ENCODE measurements around the gene DLX4. TPM values are rescaled to one million over a fixed set of nuclear protein-coding genes. Genes with fewer than 3 reads are reported as not detected.

DLX4 gene, protein sequence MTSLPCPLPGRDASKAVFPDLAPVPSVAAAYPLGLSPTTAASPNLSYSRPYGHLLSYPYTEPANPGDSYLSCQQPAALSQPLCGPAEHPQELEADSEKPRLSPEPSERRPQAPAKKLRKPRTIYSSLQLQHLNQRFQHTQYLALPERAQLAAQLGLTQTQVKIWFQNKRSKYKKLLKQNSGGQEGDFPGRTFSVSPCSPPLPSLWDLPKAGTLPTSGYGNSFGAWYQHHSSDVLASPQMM
- total RNA-seq, result not detected

DNA sequence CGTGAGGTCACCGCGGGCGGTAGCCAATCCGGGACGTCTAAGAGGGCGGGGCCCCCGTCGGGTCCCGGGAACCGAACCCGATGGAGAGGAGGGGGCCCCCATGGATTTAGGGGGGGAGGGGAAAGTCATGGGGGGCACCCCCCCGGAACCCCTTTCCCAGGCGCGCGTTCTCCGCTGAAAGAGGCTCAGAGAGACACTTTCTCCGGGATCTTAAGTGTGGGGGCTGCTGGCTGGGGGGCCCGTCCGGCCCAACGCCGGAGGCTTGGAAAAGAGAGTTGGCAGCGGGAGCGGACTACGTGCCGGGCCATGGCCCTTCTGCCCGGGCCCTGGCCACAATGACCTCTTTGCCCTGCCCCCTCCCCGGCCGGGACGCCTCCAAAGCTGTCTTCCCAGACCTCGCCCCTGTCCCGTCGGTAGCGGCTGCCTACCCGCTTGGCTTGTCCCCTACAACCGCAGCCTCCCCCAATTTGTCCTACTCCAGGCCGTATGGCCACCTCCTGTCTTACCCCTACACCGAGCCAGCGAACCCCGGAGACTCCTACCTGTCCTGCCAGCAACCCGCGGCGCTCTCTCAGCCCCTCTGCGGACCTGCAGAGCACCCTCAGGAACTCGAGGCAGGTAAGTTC, at the start of gene DLX4:
DLX4 (plus strand) TSS at position 57 of the 626 bp plus-strand sequence; CDS start at position 336, 279 bp downstream.
- no peak for DNase-seq (ENCODE audit: low spot score)

DNA sequence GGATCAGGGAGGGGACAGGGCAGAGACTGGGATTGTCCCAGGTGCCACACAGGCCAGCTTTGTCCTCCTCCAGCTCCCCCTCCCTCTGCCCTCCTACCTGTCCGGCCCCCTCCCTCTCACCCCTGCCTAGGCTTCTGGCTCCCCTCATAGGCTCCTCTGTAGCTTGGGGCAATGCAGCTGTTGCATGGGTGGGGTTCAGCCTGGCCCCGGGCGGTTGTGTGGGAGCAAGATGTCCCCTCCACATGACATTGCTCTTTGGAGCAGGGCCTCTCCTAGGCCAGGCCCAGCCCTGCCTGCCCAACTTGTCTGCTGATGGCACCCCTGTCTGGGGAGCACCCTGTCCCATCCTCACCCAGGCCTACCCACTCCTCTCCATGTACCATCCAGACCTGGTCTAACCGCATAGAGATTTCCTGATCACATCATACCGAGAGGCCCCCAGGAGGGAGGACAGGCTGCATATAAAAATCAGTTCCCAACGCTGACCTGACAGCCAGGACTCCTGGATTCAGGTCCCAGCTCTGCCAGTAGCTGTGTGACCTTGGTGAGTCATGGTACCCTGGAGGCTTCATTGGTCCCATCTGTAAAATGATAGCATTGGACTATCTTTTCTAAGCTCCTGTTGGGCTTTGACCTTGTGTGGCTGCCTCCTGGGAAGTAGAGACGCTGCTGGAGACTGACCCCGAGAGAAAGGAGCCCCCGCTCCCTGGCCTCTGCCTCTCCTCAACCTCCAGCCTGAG, 48.8 kb upstream of the DLX4 start:
- no peak for DNase-seq (ENCODE audit: low spot score)

More for the DNA sequence above, at the start of gene DLX4:
- no peak for ATAC-seq

DNA sequence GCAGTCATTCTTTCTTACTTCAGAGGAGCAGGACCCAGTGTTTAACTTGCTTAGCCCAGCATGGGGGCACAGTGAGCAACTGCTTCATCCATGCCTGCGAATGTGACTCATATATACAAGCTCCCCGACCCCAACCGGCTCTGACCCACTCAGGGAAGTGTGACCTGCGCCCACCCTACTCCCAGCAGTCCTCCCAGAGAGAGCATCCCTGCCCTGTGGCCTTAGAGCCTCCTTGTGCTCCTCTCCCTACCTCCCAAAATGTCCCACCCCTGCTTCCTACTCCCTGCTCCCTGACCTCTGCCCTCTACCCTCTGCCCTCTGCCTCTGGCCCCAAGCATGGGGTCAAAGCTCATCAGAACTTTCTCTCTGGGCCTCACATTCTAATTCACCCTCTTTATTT, 46.9 kb upstream of the DLX4 start:
- ATAC-seq (no peak), DNase-seq (ENCODE audit: low spot score) (no peak)

More for the DNA sequence above, 48.8 kb upstream of the DLX4 start:
- no peak for ATAC-seq

DNA sequence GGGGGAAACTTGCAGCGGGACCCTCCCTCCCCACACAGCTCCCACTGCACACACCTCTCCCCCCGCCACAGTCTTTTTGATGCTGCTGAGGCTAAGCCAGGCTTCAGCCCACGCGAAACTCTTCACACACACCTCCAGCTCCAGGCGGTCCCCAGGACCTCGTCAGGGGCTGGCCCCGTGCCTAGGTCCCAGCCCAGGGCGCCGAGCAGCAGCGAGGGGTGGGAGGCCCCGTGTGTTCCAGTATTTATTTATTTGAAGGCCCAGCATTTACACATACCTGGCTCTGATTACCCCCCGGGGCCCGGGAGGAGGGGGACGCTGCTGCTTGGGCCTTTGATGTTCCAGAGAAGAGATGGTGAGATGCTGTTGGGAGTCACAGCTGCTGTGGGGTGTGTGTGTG, 44.9 kb upstream of the DLX4 start:
- no peak for ATAC-seq
- DNase-seq (ENCODE audit: low spot score), result no peak

DNA sequence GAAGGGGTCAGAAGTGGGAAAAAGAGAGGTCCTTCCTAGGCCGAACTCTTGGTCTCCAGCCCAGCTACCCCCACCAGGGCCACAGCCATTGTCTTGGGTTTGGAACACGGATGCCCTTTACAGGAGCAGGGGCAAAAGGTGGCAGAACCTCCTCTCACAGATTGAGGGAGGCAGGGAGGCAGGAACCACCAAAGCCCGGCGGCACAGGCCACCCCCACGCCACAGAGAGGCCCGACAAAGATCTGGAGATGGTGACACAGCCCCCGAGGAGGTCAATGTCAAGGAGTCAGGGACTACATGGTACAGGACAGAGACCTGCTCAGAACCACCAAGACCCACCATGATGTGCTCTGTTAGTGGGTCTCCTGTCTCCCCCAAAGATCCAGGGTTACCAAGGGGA, 44.4 kb upstream of the DLX4 start:
- ATAC-seq (no peak), DNase-seq (ENCODE audit: low spot score) (no peak)

DNA sequence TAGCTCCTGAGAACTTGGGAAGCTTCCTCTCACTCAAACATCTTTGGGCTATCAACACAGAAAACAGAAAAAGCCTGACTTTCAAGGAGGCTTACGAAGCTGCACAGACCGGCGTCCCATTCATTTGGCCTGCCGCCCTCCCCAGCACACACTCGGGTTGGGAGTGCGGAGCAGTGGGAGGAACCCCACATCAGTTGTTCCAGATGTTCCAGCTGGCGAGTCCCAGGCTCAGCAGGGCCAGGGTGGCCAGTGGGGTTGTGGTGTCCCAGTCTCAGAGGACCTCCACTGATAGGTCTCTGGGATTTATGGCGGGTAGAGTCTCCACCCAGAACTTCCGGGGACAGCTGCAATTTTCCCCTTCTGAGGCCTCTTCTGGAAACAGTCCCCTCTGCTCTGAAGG, 43.1 kb upstream of the DLX4 start:
- DNase-seq (ENCODE audit: low spot score) (no peak), ATAC-seq (no peak)

DNA sequence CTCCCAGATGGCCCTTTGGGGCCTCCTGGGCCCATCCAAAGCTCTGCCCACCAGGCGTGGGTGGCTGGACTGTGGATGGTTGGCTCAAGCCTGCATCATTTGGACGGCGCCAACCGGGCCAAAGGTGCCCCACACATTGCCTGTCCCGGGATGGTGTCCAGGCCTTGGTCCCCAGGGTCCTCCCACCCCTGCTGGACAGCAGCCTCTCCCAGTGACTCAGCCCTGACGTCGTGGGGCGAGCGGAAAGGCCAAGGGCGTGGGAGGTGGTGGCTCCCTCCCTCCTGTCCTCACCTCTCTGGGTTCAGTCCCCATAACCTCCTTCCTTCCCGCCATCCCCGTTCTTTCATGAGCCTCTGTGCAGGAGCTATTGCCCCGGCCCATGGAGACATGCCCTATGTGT, 42.1 kb upstream of the DLX4 start:
- ATAC-seq (peak; percentile 13), DNase-seq (ENCODE audit: low spot score) (no peak)

DNA sequence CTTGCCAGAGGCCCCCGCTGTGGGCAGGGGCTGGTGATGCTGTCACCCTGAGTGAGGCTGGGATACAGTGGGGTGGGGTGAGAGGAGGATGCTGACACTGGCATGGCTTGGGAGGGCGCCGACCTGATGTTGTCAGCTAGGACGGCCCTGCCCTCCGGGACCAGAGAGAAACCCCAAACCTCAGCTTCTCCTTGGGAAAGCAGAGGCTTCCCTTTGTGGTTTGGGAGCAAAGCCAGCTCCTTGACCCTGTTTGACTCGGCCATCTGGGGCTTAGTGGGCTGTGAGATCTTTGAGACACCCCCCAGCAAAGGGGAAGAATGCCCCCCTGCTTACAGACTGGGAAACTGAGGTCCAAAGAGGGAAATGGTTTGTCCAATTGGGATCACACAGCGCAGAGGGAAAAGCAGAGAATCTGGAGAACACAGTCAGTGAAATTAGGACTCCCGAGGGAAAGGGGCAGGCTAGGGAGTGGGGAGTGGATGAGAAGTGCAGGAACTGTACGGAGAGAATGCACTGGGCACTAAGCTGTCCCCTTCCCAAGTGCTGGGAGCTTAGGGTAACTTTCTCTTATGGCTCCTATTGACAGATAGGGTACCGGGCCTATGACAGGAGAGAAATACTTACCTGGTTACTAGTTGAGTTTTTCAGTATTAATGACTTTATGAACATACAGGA, 40.7 kb upstream of the DLX4 start:
- DNase-seq (ENCODE audit: low spot score), result no peak
- no peak for ATAC-seq

DNA sequence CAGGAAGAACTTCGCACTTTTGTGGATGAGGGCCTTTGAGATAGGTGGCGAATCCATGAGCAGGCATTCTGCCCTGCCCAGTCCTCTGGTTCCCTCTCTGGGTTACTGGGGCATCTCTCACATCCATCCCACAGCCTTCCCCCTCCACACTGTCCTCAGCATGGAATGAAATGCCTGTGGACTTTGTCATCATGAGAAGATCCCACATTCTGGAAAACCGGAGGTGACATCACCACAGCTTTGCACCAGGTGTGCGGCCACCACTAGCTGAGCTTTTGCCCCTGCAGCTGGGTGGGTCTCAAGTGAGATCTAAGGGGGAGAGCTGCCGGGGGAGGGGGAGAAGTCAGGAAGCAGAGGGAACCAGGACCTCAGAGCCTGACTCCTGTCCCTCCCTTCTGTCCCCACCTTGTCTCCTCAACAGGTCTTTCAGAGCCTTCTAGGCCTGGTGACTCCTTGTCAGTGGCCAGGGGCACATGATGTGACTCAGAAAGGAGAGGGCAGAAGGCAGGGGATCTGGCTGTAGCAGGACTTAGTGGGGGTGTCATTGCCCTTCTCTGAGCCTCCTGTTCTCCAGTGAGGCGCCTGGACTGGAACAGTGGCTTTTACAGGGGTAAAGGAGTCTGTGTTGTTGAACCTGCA, 40.0 kb upstream of the DLX4 start:
- DNase-seq (ENCODE audit: low spot score), result no peak
- ATAC-seq, result no peak

DNA sequence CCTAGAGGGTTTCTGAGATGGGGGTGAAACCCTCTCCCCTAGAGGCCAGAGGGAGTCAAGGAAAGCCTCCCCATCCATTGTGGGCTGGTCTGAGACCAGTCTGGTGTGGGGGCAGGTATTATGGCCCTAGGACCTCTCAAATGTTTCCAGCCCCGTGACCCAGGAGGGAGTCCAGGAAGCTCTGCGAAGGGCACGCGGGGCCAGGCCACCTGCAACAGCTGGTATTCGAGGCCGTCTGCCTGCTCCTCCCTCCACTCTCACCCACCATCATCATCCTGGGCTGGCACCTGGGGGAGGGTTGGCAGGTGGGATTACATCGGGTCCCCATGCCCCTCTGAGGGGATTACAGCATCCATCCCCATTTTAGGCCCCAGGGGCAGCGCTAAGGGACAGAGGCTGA, 38.1 kb upstream of the DLX4 start:
- DNase-seq (ENCODE audit: low spot score) (no peak), ATAC-seq (no peak)

DNA sequence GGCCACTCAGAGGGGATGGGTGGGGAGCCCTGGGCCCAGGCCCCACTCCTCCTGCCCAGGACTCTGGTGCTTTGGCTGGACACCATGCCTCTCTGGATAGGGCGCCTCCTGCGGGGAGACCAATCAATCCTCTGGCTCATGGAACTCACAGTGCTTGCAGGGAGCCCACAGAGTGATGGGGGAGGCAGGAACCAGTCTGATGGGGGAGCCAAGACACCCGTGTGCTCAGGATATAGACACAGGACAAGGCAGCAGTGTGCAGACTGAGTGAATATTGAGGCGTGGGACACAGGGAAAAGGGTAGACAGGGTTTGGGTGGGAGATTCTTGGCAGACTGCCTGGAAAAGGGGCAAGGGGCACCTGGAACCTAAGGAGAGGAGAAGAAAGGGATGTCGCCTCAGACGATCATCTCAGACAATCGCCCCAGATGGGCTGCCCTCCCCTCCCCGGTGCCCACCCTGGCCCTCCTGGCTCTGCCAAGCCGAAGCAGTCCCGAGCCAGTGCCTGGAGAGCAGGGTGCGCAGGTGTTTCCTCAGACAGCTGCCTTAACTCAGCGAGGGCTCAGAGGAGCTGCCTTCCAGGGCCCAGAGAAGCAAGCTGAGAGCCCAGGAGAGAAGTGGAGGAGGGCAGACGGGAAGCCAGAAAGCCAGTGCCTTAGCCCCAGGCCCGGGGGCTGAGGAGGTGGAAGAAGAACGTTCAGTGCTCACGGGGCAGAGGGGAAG, 37.4 kb upstream of the DLX4 start:
- ATAC-seq (no peak), DNase-seq (ENCODE audit: low spot score) (no peak)

DNA sequence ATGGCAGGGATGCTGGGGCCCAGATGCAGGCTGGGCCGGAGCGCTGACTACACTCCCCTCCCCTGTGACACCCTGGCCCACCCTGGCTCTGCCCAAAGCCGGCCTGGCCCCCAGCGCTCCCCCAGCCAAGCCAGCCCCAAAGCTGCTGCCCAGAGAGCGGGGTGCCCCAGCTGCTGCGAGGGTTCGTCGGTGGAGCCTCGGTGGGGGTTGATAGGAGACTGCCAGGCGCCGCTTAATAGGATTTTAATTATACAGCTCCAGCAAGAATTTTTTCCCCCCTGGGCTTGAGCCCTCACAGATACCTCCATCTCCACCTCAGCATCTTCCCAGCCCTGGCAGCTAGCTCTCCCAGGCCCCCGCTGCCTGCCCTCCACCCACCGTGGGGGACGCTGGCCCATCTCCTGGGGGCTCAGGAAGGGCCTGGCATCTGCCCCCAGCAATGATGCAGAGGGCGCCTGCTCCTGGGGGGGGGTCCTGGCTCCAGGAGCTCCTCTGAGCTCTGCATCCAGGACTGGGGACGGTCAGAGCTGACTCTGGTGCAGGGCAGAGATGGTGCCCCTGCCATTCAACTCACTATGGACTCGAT, 36.8 kb upstream of the DLX4 start:
- ATAC-seq (no peak), DNase-seq (ENCODE audit: low spot score) (no peak)

DNA sequence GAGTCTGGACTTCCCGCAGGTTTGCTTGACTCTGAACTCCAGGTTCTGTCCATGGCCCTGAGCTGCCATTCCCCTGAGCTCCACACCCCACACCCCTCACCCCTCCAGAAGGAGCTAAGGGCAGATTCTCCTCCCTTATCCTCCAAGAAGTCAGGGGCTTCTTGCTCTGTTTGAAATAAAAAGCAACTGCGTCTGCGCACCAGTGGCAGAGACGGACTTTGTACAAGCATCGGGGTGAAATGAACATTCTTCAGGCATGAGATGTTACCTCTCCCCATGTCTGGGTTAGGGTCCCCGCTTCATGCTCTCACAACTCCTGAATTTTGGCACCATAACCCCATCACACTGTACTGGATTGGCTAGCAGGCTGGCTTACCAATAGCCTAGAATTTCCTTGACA, 36.1 kb upstream of the DLX4 start:
- ATAC-seq, result no peak
- DNase-seq (ENCODE audit: low spot score), result no peak

DNA sequence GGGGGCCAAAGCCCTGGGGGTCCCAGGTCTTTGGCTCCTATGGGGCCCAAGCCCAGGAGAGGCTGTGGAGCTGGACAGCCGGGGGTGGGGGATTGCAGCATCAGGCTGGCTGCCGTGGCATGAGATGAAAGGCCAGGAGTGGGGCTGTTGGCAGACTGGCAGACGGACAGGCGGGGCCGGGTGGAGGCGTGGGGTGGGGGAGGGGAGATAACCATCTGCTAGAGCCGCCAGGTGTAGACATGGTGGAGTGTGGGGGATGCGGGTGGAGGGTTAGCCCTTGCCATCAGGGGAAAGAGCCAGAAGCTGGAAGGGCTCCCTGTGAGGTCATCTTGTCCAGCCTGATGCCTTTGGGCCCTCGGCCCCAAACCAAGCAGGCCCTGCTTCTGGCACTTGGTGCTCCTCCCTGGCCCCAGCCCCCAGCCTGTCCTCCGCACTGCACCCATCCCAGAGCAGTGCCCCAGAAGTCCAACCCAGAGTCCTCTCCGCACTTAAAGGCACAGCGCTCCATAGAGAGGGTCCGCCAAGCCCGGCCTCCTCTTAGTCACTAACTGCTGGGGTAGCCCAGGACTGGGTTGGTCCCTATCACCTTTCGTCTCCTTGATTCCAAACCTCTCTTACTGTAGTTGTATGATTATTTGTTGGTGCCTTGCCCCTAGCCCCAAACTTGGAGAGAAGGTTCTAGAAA, 33.3 kb upstream of the DLX4 start:
- ATAC-seq (no peak), DNase-seq (ENCODE audit: low spot score) (no peak)

DNA sequence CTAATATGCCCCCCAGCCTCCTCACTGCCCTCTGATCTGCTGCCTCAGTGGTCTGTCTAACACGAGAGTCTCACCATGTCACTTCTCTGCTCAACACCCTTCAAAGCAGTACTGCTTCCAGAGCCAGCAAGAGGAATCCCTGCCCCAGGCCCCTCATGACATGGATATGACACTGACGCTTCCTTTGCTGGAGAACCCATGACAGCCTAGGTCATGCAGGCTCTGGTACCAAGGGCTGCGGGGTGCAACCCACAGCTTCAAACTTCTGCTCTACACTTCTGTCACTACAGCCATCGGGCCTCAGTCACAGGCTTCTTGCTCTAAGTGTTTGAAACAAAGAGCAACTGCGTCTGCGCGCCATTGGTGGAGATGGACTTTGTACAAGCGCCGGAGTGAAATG, 32.6 kb upstream of the DLX4 start:
- ATAC-seq (no peak), DNase-seq (ENCODE audit: low spot score) (no peak)

DNA sequence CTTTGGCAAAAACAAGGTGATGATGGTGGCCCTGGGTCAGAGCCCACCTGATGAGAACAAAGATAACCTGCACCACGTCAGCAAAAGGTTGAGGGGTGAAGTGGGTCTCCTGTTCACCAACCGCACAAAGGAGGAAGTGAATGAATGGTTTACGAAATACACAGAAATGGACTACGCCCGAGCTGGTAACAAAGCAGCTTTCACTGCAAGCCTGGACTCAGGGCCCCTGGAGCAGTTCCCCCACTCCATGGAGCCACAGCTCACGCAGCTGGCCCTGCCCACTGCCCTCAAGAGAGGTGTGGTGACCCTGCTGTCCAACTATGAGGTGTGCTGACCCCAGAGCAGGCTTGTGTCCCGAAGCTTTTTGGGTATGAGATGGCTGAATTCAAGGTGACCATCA, 29.7 kb upstream of the DLX4 start:
- ATAC-seq, result no peak
- DNase-seq (ENCODE audit: low spot score), result no peak

DNA sequence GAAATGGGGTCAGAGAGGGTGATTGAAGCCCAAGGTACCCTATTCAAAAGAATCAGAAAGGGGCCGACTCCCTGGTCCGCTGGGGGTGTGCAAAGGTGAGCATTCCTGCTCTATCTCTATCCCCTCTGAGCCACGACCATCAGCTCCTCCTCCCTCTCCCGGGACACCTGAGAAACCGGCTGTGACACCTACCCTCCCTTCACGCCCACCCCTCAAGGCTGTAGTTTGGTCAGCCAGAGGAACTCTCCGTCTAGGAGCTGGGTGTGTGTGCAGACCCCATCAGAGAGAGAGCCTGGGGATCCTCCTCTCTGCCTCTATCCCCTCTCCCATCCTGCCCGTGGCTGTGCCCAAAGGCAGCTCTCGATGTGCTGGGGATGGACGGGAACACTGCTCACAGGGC, 27.6 kb upstream of the DLX4 start:
- ATAC-seq (no peak), DNase-seq (ENCODE audit: low spot score) (no peak)

DNA sequence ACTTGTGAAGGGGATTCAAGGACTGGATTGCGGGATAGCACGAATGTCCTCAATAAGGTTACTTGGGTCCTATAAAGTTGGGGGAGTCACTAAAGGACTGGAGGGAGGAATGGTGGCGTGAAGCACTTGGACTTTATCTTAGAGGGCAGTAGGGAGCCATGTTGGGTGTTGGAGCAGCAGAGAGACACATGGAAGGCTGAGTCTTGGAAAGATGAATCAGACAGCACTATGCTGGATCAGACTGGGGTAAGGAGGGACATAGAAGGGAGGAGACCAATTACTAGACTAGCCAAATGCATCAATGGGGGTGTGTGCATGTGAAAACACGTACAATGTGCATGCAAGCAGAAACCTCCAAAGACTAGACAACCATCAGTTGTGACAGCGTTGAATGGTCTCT, 26.0 kb upstream of the DLX4 start:
- ATAC-seq (no peak), DNase-seq (ENCODE audit: low spot score) (no peak)

DNA sequence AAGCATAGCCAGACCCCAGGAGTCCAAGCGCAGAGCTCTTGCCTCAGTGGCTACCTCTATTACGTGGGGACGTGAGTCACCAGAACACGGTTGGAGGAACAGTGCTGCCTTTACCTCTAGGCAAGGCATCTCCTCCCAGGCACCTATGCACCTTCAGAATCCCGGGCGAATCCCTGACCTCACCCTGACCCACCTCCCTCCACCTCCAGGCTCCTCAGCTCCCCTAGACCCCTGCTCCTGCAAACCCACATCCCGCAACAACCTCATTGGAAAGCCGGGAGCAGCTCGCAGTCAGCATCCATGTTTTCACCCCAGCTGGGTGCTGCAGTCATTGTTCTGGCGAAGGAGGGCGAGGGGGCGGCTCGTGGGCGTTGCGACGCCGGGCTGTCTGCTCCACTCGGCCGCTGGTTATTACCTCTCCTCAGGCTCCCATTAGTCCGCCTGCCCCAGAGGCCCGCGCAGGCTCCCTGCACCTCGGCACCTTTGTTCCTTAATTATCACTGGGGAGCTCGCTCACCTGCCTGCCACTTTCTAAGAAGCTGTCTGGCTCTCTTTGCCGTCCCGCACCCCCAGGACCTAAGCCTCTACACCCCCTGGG, 24.6 kb upstream of the DLX4 start:
- ATAC-seq, result no peak

More for the DNA sequence above, 24.6 kb upstream of the DLX4 start:
- DNase-seq (ENCODE audit: low spot score), result no peak
